GM12891 (cell line): Measurements from ENCODE around the gene ZSCAN1.

Source experiments
- PAX5 ChIP-seq: IDR thresholded peaks from 2 replicates; pipeline ENCODE4 v1.6.1; 2011; ENCODE audit warnings: low read length, moderate library complexity, mild to moderate bottlenecking; ENCODE audit not compliant: insufficient read depth, severe bottlenecking
- POLR2A ChIP-seq: IDR thresholded peaks from 2 replicates; pipeline ENCODE4 v1.6.1; 2011; ENCODE audit warnings: low read depth, low read length, control low read depth
- POLR2AphosphoS5 ChIP-seq: IDR thresholded peaks from 2 replicates; pipeline ENCODE4 v1.6.1; 2011; ENCODE audit warnings: low read depth, low read length, control low read depth
- POU2F2 ChIP-seq: IDR thresholded peaks from 2 replicates; pipeline ENCODE4 v1.6.1; 2011; ENCODE audit warnings: low read depth, mild to moderate bottlenecking, control low read depth, low read length, moderate library complexity
- SPI1 ChIP-seq: IDR thresholded peaks from 2 replicates; pipeline ENCODE4 v1.6.1; 2011; ENCODE audit warnings: low read depth, low read length, control low read depth
- TAF1 ChIP-seq: IDR thresholded peaks from 2 replicates; pipeline ENCODE4 v1.6.1; 2011; ENCODE audit warnings: low read depth, low read length, control low read depth

GRCh38 chr19:58002384-58003173, 31.2 kb upstream of the ZSCAN1 start, which contains the start of gene ZNF606:
- TF ChIP-seq POLR2A, result peak; percentile 77
- peak; percentile 41; the same call in 1 of the 2 replicates for TF ChIP-seq POLR2AphosphoS5
- no peak; the same call in 1 of the 2 replicates for TF ChIP-seq POU2F2
- TF ChIP-seq SPI1, result 0 out of 2 replicates have a peak, but pooled peaks have one; percentile 9
- 0 out of 2 replicates have a peak, but pooled peaks have one; percentile 49 for TF ChIP-seq TAF1
- TF ChIP-seq PAX5, result no peak
